Prostate gland (tissue), 2 donors: ENCODE data around the gene GAB4.

Source experiments
- CTCF ChIP-seq, 4 experiments: fragments of 200-600 bp in 2 of 4; fragments of 450-650 bp in 2 of 4; sonication (generic) in 2 of 4; IDR thresholded peaks; 1 replicate in 3 of 4; 2 replicates in 1 of 4; pipeline ENCODE4 v1.5.1; 2016 to 2019; ENCODE audit warnings: antibody characterized with exemption in 4 of 4, mild to moderate bottlenecking in 2 of 4, moderate library complexity in 2 of 4
- POLR2A ChIP-seq: fragments of 450-650 bp; IDR thresholded peaks from one replicate; pipeline ENCODE4 v1.6.1; 2016; ENCODE audit warnings: antibody characterized with exemption, mild to moderate bottlenecking

GRCh38 chr22:16970446-16970845 lies 37.6 kb downstream of the GAB4 start:
- no peak for TF ChIP-seq CTCF (IDR thresholded peaks at IDR 0.05)
- no peak for TF ChIP-seq POLR2A
